ENCODE results near the gene ZNF266.

Gene ZNF266

GRCh38 chr19:9435279-9436268 lies at the start of gene ZNF266:
ZNF266 (minus strand) TSS chr19:9435573; CDS start chr19:9420089, 15,484 bp downstream.
- in situ Hi-C loops (cut with MboI; ENCODE audit: low sequenced_read_pairs), result no loop called here

GRCh38 chr19:9485140-9485539 lies 49.8 kb upstream of the ZNF266 start:
- in situ Hi-C loops (cut with MboI; ENCODE audit: low sequenced_read_pairs), result no loop called here

GRCh38 chr19:9474975-9475374 lies 39.6 kb upstream of the ZNF266 start:
- in situ Hi-C loops (cut with MboI; ENCODE audit: low sequenced_read_pairs), result no loop called here

- in situ Hi-C loops (cut with MboI; ENCODE audit: low sequenced_read_pairs), result no loop called here
Measured at GRCh38 chr19:9467161-9467560, 31.8 kb upstream of the ZNF266 start.

GRCh38 chr19:9461938-9462337 lies 26.6 kb upstream of the ZNF266 start:
- in situ Hi-C loops (cut with MboI; ENCODE audit: low sequenced_read_pairs), result no loop called here

- in situ Hi-C loops (cut with MboI; ENCODE audit: low sequenced_read_pairs), result no loop called here
Measured at GRCh38 chr19:9456018-9456689, 20.8 kb upstream of the ZNF266 start.

GRCh38 chr19:9453953-9454352 lies 18.6 kb upstream of the ZNF266 start:
- in situ Hi-C loops (cut with MboI; ENCODE audit: low sequenced_read_pairs), result no loop called here

- in situ Hi-C loops (cut with MboI; ENCODE audit: low sequenced_read_pairs), result no loop called here
Measured at GRCh38 chr19:9445037-9445436, 9.7 kb upstream of the ZNF266 start.

- in situ Hi-C loops (cut with MboI; ENCODE audit: low sequenced_read_pairs), result no loop called here
Measured at GRCh38 chr19:9436358-9436757, 985 bp upstream of the ZNF266 start.

GRCh38 chr19:9431475-9431874 lies 3.9 kb downstream of the ZNF266 start:
- in situ Hi-C loops (cut with MboI; ENCODE audit: low sequenced_read_pairs), result no loop called here

- in situ Hi-C loops (cut with MboI; ENCODE audit: low sequenced_read_pairs), result no loop called here
Measured at GRCh38 chr19:9430444-9430843, 4.9 kb downstream of the ZNF266 start.

- in situ Hi-C loops (cut with MboI; ENCODE audit: low sequenced_read_pairs), result no loop called here
Measured at GRCh38 chr19:9427941-9428340, 7.4 kb downstream of the ZNF266 start.

GRCh38 chr19:9413240-9413954 lies 22.0 kb downstream of the ZNF266 start:
- in situ Hi-C loops (cut with MboI; ENCODE audit: low sequenced_read_pairs), result no loop called here

- in situ Hi-C loops (cut with MboI; ENCODE audit: low sequenced_read_pairs), result no loop called here
Measured at GRCh38 chr19:9407827-9408226, 27.5 kb downstream of the ZNF266 start.

- in situ Hi-C loops (cut with MboI; ENCODE audit: low sequenced_read_pairs), result no loop called here
Measured at GRCh38 chr19:9406798-9407352, 28.5 kb downstream of the ZNF266 start.

- in situ Hi-C loops (cut with MboI; ENCODE audit: low sequenced_read_pairs), result no loop called here
Measured at GRCh38 chr19:9381361-9381785, 54.0 kb downstream of the ZNF266 start.

GRCh38 chr19:9370738-9371619 lies 64.4 kb downstream of the ZNF266 start:
- in situ Hi-C loops (cut with MboI; ENCODE audit: low sequenced_read_pairs), result no loop called here

- in situ Hi-C loops (cut with MboI; ENCODE audit: low sequenced_read_pairs), result no loop called here
Measured at GRCh38 chr19:9362905-9363304, 72.5 kb downstream of the ZNF266 start, which contains the start of gene ZNF177. ZNF177 (plus strand) TSS chr19:9363013; CDS start chr19:9378312, 15,299 bp downstream.

All from hTERT RPE-1 (cell line).